ENCODE results near the gene MYO5C.

DNA sequence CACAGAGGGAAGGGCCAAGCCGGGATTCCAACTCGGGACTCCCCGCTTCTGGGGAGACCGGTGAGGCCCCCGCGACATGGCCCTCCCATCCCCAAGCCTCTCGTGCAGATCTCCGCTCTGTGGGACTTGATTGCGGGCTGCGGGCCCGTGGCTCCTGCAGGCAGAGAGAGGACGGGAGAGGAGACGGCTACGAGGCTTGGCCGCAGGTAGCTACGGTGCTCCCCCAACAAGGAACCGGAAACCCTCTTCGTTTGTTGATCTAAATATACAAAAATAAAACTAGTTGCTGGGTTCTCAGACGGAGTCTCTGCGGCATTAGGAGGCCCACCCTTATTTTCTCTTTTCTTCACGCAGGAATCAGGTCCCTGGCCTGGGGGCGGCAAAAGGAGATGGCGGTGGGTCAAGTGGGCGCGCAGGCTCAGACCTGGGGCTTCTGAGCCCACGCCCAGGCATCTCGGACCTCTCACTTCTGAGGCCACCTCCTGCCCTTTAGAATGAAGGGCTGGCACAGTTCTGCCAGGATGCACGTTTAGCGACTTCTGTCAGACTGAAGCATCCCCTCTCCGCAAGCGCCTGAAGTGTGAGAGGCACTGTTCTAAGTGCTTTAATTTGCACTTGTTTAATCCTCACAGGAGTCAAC, 115.3 kb downstream of the MYO5C start:
- TF ChIP-seq, protein P1, sequence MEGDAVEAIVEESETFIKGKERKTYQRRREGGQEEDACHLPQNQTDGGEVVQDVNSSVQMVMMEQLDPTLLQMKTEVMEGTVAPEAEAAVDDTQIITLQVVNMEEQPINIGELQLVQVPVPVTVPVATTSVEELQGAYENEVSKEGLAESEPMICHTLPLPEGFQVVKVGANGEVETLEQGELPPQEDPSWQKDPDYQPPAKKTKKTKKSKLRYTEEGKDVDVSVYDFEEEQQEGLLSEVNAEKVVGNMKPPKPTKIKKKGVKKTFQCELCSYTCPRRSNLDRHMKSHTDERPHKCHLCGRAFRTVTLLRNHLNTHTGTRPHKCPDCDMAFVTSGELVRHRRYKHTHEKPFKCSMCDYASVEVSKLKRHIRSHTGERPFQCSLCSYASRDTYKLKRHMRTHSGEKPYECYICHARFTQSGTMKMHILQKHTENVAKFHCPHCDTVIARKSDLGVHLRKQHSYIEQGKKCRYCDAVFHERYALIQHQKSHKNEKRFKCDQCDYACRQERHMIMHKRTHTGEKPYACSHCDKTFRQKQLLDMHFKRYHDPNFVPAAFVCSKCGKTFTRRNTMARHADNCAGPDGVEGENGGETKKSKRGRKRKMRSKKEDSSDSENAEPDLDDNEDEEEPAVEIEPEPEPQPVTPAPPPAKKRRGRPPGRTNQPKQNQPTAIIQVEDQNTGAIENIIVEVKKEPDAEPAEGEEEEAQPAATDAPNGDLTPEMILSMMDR (conservative IDR thresholded peaks at IDR 0.05): no peak
- TF ChIP-seq ZFX (IDR thresholded peaks at IDR 0.05): no peak
